Progenitor cell of endocrine pancreas (in vitro differentiated cells): ENCODE data around the gene SAV1. TPM values are rescaled to one million over a fixed set of nuclear protein-coding genes. Genes with fewer than 3 reads are reported as not detected.

Source experiments
- DNase-seq: peaks from one replicate; pipeline ENCODE4 v3.0.0; 2021; ENCODE audit warnings: low spot score; ENCODE audit not compliant: unreplicated experiment
- H3K27ac Mint-ChIP-seq: 2 replicates; pipeline ENCODE4 v1.8.0; 2021; ENCODE audit warnings: mild to moderate bottlenecking, moderate library complexity, mixed read lengths
- H3K27me3 Mint-ChIP-seq: 2 replicates; pipeline ENCODE4 v1.8.0; 2021; ENCODE audit warnings: mixed read lengths
- H3K36me3 Mint-ChIP-seq: 2 replicates; pipeline ENCODE4 v1.8.0; 2022; ENCODE audit warnings: mixed read lengths; ENCODE audit not compliant: insufficient read depth
- H3K4me1 Mint-ChIP-seq: 2 replicates; pipeline ENCODE4 v1.8.0; 2021; ENCODE audit warnings: low read depth, mixed read lengths
- H3K4me3 Mint-ChIP-seq: 2 replicates; pipeline ENCODE4 v1.8.0; 2021; ENCODE audit warnings: low read depth, mild to moderate bottlenecking, moderate library complexity, mixed read lengths
- H3K9me3 Mint-ChIP-seq: 2 replicates; pipeline ENCODE4 v1.8.0; 2021; ENCODE audit warnings: low read depth, mixed read lengths
- total RNA-seq: library from RNA; stranded (reverse); gene quantifications from 2 replicates; pipeline ENCODE4 v1.2.1, GENCODE V29; 2021
- TF ChIP-seq, protein P1 (sequence below): fragments of 200-600 bp; sonication (generic); IDR thresholded peaks from one replicate; pipeline ENCODE4 v1.5.0; 2021; ENCODE audit warnings: antibody characterized with exemption, mild to moderate bottlenecking; ENCODE audit not compliant: unreplicated experiment

The SAV1 gene
- total RNA-seq, 1 donor from 2014 or later = 27.0 TPM

GRCh38 chr14:50677527-50678063 is 9.5 kb upstream of the SAV1 start:
- Mint-ChIP-seq H3K27ac (no peak overlapping the region), H3K4me1 (peaks cover 10% of the 10 kb centered on the region), H3K4me3 (no peak overlapping the region), H3K9me3 (peaks cover 5% of the 10 kb centered on the region), H3K36me3 (no peaks in the 10 kb centered on the region), H3K27me3 (peaks cover 16% of the 10 kb centered on the region)
- DNase-seq = no peak
- TF ChIP-seq, protein P1, sequence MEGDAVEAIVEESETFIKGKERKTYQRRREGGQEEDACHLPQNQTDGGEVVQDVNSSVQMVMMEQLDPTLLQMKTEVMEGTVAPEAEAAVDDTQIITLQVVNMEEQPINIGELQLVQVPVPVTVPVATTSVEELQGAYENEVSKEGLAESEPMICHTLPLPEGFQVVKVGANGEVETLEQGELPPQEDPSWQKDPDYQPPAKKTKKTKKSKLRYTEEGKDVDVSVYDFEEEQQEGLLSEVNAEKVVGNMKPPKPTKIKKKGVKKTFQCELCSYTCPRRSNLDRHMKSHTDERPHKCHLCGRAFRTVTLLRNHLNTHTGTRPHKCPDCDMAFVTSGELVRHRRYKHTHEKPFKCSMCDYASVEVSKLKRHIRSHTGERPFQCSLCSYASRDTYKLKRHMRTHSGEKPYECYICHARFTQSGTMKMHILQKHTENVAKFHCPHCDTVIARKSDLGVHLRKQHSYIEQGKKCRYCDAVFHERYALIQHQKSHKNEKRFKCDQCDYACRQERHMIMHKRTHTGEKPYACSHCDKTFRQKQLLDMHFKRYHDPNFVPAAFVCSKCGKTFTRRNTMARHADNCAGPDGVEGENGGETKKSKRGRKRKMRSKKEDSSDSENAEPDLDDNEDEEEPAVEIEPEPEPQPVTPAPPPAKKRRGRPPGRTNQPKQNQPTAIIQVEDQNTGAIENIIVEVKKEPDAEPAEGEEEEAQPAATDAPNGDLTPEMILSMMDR = no peak

- H3K4me1 Mint-ChIP-seq = peaks cover 10% of the 10 kb centered on the region
- no peak overlapping the region for H3K4me3 Mint-ChIP-seq
- H3K9me3 Mint-ChIP-seq = peaks cover 5% of the 10 kb centered on the region
- H3K36me3 Mint-ChIP-seq = no peaks in the 10 kb centered on the region
- no peak for DNase-seq
- H3K27ac Mint-ChIP-seq = no peak overlapping the region
- TF ChIP-seq, protein P1 = no peak
- peaks cover 16% of the 10 kb centered on the region for H3K27me3 Mint-ChIP-seq
These were observed 8.9 kb upstream of the SAV1 start for GRCh38 chr14:50676814-50677516.

DNA sequence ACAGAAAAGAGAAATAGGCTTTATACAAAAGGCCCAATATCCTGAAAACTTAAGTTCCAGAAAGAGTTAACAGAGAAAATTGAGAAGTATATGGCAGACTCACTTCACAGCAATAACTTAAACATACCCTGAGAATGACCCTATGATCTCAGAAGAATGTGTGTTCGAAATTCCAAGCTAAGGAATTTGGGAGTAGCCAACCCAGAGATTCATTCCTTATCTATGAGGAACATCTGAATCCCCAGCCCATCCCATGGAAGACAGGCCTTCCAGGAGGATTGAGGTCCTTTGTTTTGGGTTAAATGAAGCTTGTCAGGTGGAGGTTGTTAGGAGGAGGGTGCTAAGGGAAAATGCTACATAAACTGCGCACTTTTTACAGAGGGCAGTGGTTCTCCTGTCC is 7.5 kb upstream of the SAV1 start:
- TF ChIP-seq, protein P1 = no peak
- Mint-ChIP-seq H3K4me3 (no peak overlapping the region), H3K4me1 (peaks cover 10% of the 10 kb centered on the region), H3K27ac (no peak overlapping the region), H3K9me3 (no peaks in the 10 kb centered on the region), H3K27me3 (peaks cover 16% of the 10 kb centered on the region), H3K36me3 (no peaks in the 10 kb centered on the region)
- DNase-seq = no peak

DNA sequence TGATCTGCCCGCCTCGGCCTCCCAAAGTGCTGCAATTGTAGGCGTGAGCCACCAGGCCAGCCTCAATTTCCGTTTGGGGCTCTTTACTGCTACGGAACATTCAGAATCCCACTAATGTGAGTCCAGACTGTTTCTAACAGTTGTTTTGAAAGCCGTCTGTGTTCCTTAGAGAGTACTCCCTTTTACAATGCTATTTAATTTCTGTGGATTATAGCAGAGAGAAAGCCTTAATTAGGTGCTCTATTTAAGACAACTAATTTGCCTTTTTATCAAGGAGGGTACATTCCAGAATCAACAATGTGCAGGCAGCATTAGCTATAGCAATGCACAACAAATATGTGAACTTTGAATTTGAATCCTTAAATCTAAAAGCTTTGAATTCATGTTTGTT is 2.8 kb upstream of the SAV1 start:
- Mint-ChIP-seq H3K27ac (no peak overlapping the region), H3K4me1 (peaks cover 8% of the 10 kb centered on the region), H3K27me3 (peaks cover 4% of the 10 kb centered on the region), H3K36me3 (no peaks in the 10 kb centered on the region), H3K4me3 (no peak overlapping the region), H3K9me3 (no peaks in the 10 kb centered on the region)
- TF ChIP-seq, protein P1 = no peak
- no peak for DNase-seq

DNA sequence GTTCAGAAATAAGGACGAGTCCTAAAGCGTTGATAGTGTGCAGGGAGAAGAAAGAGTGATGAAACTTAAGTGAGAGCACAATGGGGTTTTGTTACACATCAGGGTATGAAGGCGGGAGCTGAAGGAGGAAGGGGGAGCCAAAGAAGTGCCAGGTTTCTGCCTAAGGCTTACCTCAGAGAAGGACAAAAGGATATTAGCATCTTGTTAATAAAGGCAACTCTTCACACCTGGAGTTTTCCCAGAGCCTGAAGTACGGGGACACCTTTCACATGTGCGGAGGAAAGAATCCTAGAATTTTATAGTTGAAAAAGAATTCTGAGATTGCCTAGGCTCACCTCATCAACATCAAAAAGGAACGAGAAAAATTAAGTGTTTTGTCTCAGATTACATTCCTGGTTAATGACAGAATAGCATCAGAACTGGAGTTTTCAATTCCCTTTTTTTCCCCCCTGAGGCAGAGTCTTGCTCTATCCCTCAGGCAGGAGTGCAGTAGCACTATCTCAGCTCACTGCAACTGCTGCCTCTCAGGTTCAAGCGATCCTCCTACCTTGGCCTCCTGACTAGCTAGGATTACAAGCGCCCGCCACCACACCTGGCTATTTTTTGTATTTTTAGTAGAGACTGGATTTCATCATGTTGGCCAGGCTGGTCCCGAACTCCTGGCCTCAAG is 2.2 kb upstream of the SAV1 start:
- Mint-ChIP-seq H3K27me3 (peaks cover 3% of the 10 kb centered on the region), H3K36me3 (no peaks in the 10 kb centered on the region), H3K27ac (no peak overlapping the region), H3K9me3 (no peaks in the 10 kb centered on the region), H3K4me3 (no peak overlapping the region), H3K4me1 (peaks cover 8% of the 10 kb centered on the region)
- DNase-seq = no peak
- TF ChIP-seq, protein P1 = no peak
